Activated CD8-positive, alpha-beta memory T cell treated with anti-CD3 and anti-CD28 coated beads, Interleukin-2, amount 50 U/mL, for 4 hours (primary cell): ENCODE results near the gene PBX4.
A peak's percentile ranks its signal among the peaks of the same experiment; 100 is the strongest.

Experiments used
- DNase-seq: peaks from one replicate; pipeline ENCODE4 v3.0.0-alpha.2; 2020

The PBX4 gene

DNA sequence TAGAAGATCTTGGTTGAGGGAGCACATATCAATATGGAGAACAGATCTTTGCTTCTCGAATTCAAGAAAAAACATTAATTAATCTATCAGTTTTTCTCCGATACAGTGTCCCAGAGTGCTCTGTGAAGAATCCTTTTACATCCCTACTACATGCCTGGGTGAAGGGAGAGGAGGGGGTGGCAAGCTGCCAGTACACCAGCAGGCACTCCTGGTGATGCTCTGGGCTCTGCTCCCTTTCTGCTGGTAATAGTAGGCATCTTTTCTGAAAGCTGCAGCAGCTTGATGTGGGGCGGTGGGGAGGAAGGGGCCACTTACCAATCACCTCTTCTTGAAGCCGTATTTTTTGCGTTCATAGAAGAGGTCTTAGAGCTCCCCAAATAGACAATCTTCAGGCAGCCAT, 30.7 kb downstream of the PBX4 start:
- no peak for DNase-seq

DNA sequence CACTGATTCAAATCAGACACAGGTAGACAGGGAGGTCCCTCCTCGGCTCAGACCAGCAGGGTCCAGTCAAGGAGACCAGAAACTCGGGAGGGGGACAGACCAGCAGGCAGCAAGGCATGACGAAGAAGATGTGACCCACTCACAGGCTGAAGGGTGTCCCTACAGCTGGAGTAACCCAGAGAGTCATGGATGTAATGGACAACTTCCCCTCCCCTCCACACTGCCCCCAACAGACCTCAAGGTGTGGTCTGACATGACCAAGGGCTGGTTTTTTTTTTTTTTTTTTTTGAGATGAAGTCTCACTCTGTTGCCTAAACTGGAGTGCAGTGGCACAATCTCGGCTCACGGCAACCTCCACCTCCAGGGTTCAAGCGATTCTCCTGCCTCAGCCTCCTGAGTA, 34.1 kb downstream of the PBX4 start:
- DNase-seq = no peak

- DNase-seq = no peak
Observed at GRCh38 chr19:19582471-19582870, 36.0 kb downstream of the PBX4 start.

GRCh38 chr19:19581391-19581790, 37.1 kb downstream of the PBX4 start:
- no peak for DNase-seq

DNA sequence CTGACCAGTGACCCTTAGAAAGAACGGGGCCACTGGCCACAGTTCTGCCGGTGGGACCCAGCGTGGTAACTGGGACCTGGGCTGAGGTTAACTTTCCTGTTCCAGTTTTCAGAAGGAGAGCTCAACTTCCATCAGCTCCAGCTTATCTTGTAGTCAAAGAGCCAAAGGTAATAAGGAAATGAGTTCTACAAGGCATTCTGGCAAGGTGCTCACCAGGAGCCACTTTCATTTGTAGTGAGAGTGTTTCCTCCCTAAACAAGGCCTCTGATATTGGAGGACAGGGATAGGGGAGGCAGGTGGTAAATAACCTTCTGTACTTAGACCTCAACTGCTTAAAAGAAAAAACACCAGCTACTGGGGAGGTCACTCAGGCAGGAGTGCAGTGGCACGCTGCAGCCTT, 38.1 kb downstream of the PBX4 start:
- no peak for DNase-seq

DNA sequence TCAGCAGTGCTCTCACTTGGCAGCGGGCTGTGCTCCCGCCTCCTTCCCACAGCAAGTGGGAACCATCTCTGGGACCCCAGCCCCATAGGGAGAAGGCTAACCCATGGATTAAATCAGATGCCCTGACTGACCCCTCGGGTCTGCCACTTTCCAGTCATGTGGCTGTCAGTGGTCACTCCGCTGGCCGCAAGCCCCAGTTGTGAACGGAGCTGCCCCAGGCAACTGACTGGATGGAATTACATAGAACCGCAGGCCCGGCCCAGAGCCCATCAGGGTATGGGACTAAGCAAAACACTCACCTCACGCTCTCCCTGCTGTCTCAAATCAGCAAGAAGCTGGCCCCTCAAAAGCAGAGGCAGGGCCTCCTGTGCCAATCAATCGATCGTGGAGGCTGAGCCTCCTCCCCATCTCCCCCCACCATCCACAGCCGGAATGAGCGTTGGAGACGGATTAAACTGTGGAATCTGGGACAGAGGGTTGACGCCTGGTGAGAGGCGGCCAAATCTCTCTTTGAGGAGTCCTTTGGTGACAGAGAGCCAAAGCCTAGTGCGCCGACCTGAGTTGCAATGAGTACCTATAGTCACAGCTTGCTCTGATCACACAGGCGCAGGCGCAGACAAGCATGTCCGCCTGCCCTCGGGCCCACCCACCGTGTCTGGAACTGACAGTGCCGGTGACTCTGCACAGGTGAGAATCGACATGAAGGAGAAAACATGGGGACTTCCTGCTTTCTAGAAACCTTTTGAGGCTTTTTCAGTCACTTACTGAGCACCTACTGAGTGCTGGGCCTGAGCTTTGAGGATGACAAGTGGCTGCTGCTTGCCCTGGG, 38.7 kb downstream of the PBX4 start:
- no peak for DNase-seq

DNA sequence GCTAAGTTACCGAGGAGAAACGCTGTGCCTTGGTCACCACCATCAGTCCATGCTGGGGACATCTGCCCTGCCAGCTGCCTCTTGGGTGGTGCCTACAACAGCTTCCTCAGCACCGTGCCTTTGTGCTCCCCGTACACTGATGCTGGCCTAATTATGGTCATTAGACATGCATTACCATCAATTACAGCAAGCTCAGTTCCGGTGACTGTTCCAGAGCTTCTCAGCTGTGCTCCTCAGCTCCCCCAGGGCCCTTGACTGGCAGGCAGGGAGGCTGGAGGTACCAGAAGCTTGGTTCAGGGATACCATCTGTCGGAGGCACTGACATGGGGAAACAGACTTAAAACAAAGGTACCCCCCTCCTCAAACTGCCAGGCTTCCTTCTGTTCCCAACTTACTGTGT, 40.2 kb downstream of the PBX4 start:
- no peak for DNase-seq

DNA sequence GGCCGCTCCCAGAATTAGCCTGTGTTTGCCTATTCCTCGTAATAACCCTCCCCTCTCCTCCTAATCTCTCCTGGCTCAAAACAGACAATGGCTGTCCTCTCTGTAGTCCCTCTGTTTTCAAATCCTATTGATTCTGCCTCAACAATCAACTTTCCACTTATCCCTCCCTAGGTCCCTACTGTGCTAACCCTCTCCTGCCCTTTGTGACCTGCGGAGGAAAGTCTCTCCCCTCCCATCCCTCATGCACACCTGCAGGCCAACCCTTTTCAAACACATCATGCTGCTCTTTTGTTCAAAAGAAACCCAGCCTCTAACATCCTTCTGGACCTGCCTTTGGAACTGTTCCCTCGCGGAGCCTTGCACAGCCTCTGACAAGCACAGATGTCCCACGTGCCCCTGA, 43.1 kb downstream of the PBX4 start:
- DNase-seq = no peak

- no peak for DNase-seq
Observed at GRCh38 chr19:19571071-19571786, 47.3 kb downstream of the PBX4 start.

GRCh38 chr19:19570571-19570970, 47.9 kb downstream of the PBX4 start:
- no peak for DNase-seq

DNA sequence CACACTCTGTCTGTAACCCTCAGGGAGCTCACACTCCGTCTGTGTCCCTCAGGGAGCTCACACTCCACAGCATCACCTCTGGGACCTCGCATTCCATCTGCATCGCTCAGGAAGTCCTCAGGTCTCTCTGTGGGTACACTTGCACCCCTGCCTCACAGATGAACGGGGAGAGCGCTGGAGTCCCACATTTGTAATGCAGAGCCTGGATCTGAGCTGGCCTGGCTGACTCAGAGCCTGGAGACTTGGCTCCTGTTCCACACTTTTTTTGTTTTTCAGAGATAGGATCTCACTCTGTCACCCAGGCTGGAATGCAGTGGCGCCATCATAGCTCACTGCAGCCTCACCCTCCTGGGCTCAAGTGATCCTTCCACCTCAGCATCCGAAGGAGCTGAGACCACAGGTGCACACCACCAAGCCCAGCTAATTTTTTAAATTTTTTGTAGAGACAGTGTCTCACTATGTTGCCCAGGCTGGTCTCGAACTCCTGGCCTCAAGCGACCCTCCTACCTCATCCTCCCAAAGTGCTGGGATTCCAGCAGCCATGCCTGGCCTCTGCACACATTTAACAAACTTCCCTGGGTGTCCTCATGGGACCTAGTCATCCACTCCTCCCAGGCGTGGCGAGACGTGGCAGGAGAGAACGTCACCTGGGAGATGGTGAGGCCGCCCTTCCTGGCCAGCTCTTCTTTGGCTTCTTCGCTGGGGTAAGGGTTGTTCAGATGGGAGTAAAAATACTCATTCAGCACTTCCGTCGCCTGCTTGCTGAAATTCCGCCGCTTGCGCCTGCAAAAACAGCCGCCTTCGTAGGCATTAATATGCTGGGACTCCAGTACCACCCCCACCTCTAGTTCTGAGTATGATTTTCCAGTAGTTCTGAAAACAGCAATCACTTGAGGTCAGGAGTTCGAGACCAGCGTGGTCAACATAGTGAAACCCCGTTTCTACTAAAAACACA, 49.4 kb downstream of the PBX4 start:
- no peak for DNase-seq

DNA sequence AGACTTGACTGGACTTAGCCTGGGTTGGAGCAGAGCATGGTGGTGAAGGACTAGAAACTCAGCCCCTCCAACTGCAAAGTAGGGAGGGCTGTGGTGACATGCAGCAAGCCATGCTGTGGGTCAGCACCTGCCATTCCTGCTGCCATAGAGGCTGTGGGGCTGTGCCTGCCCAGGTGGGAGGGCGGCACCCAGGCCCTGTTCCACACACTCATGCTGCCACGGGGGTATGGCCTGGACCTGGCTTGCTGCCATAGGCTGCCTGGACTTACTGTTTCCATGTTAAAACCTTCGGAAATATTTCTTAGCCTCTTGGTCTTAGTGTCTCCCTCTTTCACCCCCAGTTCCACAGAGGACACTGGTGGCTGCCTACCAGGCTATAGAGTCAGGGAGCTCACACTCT, 51.1 kb downstream of the PBX4 start:
- DNase-seq = no peak

DNA sequence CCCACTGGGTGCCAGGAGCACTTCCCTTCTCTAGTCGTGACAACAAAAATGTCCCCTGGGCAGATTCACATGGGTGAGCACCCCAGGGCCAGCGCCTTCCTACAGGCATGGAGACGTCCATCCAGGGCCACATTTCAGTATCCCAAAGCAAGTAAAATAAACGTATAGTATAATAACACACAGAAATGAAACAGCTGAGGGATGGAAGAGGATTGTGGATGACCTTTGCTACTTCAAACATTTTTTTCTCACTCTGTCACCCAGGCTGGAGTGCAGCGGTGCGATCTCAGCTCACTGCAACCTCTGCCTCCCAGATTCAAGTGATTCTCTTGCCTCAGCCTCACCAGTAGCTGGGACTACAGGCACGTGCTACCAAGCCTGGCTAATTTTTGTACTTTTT, 52.2 kb downstream of the PBX4 start:
- no peak for DNase-seq

DNA sequence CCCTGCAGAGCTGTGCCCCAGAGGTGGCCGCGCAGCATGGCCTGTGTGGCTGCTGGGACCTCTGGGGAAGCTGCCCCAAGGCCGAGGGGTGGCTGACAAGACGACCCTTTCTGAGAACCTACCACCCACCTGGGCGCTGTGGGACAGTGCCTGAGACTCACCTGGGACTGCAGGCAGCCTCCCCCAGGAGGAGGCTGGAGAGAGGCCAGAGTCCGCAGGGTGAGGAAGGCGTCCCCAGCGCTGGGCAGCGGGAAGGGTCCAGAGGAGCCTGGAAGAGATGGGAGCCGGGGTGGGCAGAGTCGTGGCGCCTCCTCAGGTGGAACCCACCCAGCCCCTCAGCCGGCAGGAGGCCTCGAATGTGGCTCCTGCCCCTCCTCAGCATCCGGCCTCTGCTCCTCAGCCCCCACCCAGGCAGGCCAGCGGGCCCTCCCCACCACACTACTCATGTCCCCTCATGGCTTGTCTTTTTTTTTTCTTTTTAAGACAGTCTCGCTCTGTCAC, 55.1 kb downstream of the PBX4 start:
- DNase-seq = no peak

DNA sequence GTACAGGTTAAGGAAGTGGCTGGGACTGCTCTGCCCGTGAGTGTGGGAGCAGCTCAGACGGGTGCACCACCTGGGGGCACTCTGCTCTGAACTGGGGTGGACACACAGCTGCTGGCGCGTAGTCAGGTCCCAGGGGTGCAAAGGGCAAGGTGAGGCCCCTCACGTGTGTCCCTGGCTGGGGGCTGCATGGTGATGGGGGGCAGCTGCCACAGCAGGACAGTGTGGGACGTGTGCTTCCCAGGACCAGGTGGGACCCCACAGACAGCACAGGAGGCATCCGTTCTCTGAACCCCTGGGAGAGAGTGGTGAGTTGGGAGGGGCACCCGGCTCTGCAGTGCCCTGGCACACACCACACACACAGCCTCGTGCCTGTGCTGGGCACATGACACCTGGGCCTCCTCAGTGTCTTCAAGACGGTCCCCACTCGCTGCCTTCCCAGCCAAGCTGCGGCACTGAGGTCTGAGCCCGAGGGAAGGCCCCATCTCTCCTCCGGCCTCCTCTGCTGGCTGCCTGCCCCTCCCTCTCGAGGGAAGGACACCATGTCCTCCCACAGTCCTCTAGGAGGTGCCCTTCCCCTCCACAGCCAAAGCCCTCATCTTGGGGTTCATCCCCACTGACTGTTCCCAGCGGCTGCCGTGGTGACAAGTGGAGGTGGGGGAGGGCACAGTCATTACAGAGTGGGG, 55.7 kb downstream of the PBX4 start:
- DNase-seq = peak; percentile 46

GRCh38 chr19:19561946-19562664, 56.4 kb downstream of the PBX4 start:
- DNase-seq = no peak

- DNase-seq = no peak
Observed at GRCh38 chr19:19559931-19560330, 58.6 kb downstream of the PBX4 start.

- no peak for DNase-seq
Observed at GRCh38 chr19:19558636-19559035, 59.9 kb downstream of the PBX4 start.

- no peak for DNase-seq
Observed at GRCh38 chr19:19558055-19558454, 60.4 kb downstream of the PBX4 start.

GRCh38 chr19:19554074-19555023, 64.1 kb downstream of the PBX4 start:
- peak; percentile 65 for DNase-seq

- no peak for DNase-seq
Observed at GRCh38 chr19:19553670-19554069, 64.8 kb downstream of the PBX4 start.
